Ishikawa (cell line): ENCODE results near the gene ZNF146.

Experiments
- CEBPB ChIP-seq: IDR thresholded peaks from 2 replicates; pipeline ENCODE4 v1.6.1; 2012
- CREB1 ChIP-seq: IDR thresholded peaks from 2 replicates; pipeline ENCODE4 v1.6.1; 2012; ENCODE audit warnings: low read depth
- EGR1 ChIP-seq: IDR thresholded peaks from 2 replicates; pipeline ENCODE4 v1.6.1; 2012
- EP300 ChIP-seq: IDR thresholded peaks from 2 replicates; pipeline ENCODE4 v1.6.1; 2012; ENCODE audit warnings: borderline replicate concordance
- FOXM1 ChIP-seq: IDR thresholded peaks from 2 replicates; pipeline ENCODE4 v1.6.1; 2012; ENCODE audit warnings: low read depth, borderline replicate concordance
- MAX ChIP-seq: IDR thresholded peaks from 2 replicates; pipeline ENCODE4 v1.6.1; 2012
- NFIC ChIP-seq: IDR thresholded peaks from 2 replicates; pipeline ENCODE4 v1.6.1; 2012
- RAD21 ChIP-seq: IDR thresholded peaks from 2 replicates; pipeline ENCODE4 v1.6.1; 2012; ENCODE audit warnings: low read depth
- REST ChIP-seq: IDR thresholded peaks from 2 replicates; pipeline ENCODE4 v1.6.1; 2012; ENCODE audit warnings: low read depth, mild to moderate bottlenecking
- TAF1 ChIP-seq: IDR thresholded peaks from 2 replicates; pipeline ENCODE4 v1.6.1; 2012; ENCODE audit warnings: low read depth, mild to moderate bottlenecking
- TCF12 ChIP-seq: IDR thresholded peaks from 2 replicates; pipeline ENCODE4 v1.6.1; 2012; ENCODE audit warnings: low read depth
- TEAD4 ChIP-seq: IDR thresholded peaks from 2 replicates; pipeline ENCODE4 v1.6.1; 2012
- USF1 ChIP-seq: IDR thresholded peaks from 2 replicates; pipeline ENCODE4 v1.6.1; 2012
- YY1 ChIP-seq: IDR thresholded peaks from 2 replicates; pipeline ENCODE4 v1.6.1; 2012; ENCODE audit warnings: low read depth
- ZBTB7A ChIP-seq: IDR thresholded peaks from 2 replicates; pipeline ENCODE4 v1.6.1; 2012; ENCODE audit warnings: low read depth

Gene ZNF146

GRCh38 chr19:36225219-36225892, 10.4 kb downstream of the ZNF146 start:
- no peak for TF ChIP-seq NFIC
- TF ChIP-seq CEBPB: no peak
- no peak for TF ChIP-seq EP300
- TF ChIP-seq YY1: no peak
- no peak for TF ChIP-seq REST
- no peak for TF ChIP-seq ZBTB7A

GRCh38 chr19:36236304-36236945, 21.5 kb downstream of the ZNF146 start:
- TF ChIP-seq MAX (no peak), ZBTB7A (no peak), FOXM1 (no peak), TAF1 (no peak)

GRCh38 chr19:36236946-36237310, 22.0 kb downstream of the ZNF146 start:
- no peak for TF ChIP-seq NFIC

GRCh38 chr19:36244066-36244465, 29.2 kb downstream of the ZNF146 start:
- no peak for TF ChIP-seq TCF12
- no peak for TF ChIP-seq REST
- no peak for TF ChIP-seq EP300
- no peak for TF ChIP-seq FOXM1
- TF ChIP-seq MAX: no peak
- TF ChIP-seq EGR1: no peak
- TF ChIP-seq NFIC: no peak
- TF ChIP-seq RAD21: no peak
- TF ChIP-seq TAF1: no peak
- TF ChIP-seq USF1: no peak
- no peak for TF ChIP-seq TEAD4
- TF ChIP-seq YY1: no peak

GRCh38 chr19:36245210-36246005, 30.5 kb downstream of the ZNF146 start:
- TF ChIP-seq MAX (0 out of 2 replicates have a peak, but pooled peaks have one; percentile 50), REST (no peak), CREB1 (no peak)
